HG02852 (cell line): Measurements from ENCODE around the gene BEGAIN.

Experiments used
- ATAC-seq: cut with Tn5 transposase; IDR thresholded peaks from one replicate; pipeline ENCODE4 v1.9.1; 2021; ENCODE audit warnings: mild to moderate bottlenecking, moderate library complexity; ENCODE audit not compliant: unreplicated experiment

Gene BEGAIN

DNA sequence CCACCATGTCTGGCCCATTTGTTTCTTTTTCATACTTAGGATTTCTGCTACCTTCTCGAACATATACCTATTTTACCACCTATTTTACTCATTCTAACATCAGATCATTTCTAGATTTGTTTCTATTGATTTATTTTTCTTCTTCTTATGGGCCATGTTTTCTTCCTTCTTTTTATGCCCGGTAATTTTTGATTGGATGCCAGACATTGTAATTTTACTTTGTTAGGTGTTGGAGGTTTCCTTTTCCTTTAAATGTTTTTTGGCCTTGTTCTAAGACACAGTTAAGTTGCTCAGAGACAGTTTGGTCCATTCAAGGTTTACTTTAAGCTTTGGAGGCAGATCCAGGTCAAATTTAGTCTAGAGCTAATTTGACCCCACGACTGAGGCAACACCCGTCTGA lies 14.7 kb upstream of the BEGAIN start:
- ATAC-seq = no peak

DNA sequence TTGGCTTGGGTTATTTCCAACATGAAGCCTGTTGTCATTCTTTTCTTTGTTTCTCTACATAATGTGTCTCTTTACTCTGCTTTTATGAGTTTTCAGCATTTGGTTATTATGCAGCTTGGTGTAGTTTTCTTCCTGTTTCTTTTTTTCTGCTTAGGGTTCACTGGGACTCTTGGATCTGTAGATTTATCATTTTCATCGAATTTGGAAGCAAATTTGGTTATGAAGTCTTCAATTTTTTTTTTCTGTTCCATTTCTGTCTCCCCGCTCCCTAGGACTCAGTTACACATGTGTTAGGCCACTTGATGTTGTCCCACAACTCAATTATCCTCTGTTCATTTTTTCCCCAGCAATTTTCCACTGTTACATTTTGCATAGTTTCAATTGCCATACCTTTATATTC lies 13.8 kb upstream of the BEGAIN start:
- no peak for ATAC-seq

DNA sequence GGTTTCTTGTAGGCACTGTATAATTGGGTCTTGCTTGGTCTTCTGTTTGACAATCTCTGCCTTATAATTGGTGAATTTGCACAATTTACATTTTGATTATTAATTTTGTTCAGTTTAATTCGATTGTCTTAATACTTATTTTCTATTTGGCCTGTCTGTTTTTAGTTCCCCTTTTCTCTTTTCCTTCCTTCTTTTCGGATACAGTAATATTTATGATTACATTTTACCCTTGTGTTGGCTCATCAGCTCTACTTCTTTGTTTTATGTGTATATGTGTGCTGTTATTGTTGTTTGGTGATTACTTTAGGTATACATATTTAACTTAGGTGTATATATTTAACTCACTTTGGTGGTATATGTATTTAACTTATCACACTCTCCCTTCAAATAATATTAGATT lies 12.8 kb upstream of the BEGAIN start:
- no peak for ATAC-seq

DNA sequence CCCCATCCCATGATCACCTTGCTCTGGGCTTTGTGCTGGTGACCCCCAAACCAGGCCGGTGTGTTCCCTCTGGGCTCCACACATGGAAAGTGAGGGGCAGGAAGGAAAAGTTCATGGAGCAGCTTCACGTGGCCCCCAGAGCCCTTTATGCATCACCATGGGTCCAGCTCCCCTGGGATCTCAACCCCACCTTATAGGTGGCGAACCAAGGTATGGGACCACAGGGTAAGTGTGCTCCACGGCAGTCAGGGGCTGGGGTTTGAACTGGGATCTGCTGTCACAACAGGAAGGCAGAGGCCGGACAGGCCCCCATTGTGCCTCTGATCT lies 7.4 kb upstream of the BEGAIN start:
- ATAC-seq = no peak

DNA sequence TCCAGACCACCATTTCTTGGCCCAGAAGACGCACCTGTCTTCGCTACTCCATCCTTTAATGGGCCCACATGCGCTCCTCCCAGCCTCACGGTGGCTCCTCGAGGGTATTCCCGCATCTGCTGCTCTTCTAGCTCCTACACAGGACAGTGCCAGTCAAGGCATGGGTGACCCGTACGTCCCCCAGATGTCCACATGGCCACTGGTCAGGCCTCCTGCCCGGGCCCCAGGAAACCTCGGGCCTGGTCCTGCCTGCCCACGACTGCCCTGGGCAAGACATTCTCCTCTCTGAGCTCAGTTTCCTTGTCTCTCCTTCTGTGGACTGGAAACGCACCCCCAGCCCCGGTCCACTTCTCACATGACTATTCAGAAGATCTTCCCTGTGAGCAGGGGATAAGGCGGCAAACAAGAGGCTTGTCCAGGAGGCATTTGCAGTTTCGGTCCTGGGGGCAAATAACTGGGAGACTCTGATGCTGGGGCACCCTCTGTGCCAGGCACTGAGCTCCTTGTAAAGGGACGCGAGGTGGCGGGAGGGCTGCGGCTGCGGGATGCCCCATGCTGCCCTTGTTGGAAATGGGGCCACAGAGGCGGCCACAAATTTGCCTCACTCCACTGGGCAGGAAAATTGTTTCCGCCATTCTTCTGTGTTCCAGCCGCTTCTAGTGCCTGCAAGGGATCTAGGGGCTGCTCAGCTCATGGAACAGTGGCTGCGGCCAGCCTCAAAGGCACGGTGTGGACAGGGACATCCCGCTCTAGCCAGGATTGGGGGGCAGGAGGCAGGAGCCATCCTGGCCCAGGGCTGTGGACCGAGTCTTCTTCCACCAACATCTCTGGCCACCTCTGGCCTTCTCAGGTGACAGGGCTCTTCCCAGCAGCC lies 6.8 kb upstream of the BEGAIN start:
- ATAC-seq = no peak

DNA sequence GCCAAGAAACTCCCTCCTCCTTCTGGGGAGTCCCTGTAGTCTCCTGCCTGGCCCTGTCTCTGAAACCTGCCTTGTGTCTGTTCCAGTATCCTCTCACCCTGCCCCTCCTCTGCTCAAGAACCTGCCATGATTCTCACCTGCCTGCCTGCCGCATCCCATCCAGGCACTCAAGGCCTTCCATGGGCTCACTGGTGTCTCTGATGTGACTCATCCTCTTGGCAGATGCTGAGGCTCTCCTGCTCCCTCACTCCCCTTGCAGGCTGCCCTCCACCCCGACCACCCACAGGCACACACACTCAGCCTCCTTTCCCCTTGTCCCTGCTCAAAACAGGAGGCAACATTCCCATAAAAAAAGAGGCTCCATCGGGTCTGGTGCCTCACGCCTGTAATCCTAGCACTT lies 5.8 kb upstream of the BEGAIN start:
- ATAC-seq = no peak

DNA sequence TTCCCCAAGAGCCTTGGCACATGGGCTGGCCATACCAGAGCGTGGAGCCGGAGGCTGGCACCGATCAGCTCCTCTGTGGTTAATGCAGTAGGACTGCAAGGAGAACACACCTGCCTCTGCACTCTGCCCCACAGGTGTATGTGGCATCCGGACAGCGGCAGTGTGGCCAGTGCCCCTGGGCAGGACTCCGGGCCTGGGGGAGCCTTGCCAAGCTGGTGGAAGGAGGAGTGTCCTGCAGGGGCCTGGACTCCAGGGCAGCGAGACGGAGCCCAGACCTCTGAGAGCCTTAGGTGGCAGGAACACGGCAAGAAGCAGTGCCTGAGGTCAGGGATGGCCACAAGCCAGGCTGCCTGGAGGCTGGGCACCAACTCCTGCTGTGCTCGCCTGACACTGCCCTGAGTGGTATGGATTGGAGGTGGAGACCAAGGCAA lies 5.3 kb upstream of the BEGAIN start:
- ATAC-seq = no peak

DNA sequence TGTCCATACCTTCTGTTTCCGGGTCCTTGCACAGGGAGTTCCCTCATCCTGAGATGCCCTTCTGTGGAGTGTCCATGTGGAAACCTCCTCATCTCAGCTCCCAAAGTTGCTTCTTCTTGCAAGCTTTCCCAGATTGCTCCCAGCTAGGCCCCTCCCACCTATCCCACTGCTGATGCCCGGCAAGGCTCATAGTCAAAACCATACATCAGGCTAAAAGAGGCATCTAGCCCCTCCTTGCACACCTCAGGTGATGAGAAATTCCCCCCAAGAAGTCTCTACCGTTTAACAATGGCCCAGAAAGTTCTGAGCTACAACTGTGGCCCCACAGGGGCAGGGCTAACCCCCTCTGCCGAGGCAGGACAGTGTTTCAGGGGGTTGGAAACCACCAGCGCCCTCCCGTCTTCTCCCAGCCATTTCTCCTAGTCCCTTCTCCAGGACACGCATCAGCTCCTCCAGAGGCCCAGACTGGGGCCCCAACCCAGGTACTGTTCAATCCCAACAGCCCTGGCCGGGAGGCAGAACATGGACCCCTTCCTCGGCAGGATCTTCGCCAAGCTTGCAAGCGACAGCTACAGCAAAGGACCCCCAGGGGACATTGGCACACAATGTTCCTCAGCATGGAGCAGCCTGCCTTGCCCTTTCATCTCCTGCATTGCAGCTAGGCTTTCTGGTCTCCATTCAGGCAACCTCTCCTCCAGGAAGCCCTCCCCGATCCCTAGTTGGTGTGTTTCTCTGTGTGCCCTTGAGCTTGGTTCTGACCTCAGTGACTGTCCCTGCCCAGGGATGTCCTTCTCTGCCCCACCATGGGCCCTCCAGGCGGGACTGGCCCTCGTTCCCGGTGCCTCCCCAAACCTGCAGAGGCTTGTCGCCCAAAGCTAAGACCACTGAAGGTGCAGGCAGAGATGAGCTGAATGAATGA lies 4.5 kb upstream of the BEGAIN start:
- ATAC-seq = no peak

DNA sequence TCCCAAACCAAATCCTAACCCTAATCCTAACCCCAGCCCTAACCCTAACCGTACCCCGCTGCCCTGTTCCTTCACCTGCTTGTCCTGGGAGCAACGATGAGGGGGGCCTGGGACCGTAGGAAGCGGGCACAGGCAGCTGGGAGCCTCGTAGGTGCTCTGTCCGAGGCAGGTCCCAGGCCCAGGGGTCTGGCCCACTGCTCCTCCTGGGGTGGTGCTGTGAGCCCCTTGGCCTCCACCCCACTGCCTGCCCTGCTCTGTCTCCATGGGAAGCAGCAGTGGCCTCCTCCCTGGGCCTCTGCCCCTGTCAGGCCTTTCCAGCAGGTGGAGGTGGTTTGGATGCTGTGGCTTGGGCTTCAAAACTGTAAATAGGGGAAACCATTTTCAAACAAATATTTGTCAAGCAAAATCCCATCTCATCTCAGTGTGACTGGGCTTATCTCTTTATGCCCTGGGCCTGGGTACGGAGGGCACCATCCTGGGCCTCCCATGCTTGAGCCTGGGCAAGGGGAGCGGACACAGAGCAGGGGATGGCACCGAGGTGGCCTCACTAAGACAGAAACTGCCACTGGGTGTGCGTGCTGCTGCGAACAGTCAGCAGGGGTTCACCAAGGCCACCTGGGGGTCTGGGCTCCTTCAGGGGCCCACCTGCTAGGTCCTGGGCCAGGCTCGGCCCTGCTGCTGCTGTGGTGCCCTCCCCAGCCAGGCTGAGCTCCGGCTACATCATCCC lies 3.7 kb upstream of the BEGAIN start:
- no peak for ATAC-seq

DNA sequence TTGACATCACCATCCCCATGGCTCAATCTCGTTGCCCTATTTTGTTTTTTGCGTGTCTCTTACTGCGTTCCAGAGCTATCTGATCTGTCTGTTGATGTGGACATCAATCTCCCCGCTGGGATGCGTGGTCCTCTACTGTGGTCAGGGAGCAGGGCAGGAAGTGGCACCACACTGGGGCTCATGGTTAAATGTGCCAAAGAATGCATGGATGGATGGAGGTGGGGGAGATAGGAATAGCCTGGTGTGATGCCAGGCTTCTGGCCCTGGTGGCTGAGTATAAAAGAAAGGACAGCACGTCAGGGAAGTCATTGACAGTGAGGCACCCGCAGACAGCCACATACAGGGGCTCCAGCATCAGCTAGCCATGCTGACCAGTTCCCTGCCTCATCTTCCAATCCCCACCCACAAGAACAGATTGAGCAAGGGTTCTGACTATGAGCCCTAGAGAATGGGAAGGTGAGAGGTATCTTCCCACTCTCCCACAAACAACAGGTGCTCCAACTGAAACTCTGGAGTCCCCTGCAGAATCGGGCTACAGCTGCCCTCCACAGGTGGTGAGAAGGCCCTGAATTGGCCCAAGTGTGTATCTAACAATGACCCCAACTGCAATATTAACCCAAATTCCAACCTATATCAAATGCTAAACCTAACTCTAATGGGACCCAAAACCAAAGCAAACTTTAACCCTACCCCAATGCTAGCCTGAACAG lies 2.7 kb upstream of the BEGAIN start:
- no peak for ATAC-seq

DNA sequence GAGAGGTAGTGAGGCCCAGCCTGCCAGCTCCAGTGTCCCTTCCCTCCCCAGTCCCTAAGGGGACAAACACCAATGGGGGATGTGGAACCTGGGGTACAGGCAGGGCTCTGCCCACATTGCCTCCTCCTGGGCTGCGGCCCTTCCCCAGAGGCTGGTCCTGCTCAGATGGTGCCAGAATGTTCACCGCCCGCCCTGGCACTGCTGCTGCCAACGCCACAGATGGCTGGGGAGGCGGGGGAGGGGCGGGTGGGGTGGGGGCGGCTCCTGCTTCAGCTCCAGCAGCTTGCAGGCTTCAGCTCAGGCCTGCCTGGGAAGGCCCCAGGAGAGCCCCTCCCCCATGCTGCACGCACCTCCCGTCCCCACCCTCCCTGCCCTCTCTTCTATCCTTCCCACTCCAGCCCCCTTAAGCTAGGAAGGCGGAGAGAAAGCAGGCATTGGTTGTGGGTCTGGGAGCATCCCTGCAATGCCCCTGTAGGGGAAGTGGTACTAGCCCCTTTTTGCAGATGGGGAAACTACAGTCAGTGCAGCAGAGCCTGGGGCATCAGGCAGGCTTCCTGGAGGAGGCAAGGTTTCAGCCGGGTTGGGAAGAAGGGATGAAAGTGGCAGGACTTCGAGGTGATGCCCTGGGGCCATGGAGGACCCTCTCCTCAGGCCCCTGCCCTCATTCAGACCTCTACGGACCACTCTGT lies 2.0 kb upstream of the BEGAIN start:
- ATAC-seq = no peak

DNA sequence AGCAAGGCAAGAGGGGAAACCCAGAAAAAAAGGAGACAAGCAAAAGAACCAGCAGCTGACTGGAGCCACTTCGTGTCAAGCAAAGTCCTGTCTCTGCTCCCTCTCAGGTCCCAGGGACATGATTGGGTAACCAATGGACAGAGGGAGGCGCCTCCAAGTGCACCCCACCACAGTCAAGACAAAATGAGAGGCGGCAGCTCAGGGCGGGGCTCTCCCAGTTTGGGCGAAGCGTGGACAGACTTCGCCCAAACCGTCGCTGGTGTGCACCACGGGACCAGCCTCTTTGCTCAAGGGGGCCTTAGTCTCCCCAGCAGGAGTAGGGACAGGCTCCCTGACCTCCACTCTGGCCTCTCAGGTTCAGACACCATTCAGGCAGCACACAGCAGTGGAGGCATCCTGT lies 1.5 kb upstream of the BEGAIN start:
- no peak for ATAC-seq

DNA sequence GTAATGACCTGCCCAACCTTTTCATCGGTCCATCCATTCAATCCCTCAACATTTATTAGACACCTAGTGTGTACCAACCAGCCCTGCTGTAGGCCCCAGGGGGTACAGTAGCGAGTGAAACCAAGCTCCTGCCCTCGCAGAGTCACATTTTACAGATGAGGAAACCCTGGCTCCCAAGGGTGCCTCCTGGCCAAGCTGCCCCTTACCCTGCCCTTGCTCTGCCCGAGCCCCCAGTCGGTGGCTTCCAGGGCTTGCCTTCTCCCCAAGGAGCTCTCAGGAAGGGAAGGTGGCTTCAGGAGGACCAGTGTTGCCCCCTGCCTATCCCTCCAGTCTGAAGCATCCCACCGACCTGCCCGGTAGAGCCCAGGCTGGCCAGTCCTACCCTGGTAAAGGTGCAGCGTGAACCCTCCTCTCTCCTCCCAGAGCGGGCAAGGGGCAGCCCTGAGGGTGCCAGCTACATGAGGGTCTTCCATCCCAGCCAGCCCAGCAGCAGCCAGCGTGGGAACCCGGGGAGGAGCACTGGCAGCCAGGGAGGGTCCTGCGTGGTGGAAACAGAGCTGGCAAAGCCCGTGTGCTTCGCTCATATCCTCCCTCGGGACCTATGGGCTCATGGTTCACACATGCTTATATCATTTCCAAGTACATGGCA lies 670 bp upstream of the BEGAIN start:
- ATAC-seq = no peak

DNA sequence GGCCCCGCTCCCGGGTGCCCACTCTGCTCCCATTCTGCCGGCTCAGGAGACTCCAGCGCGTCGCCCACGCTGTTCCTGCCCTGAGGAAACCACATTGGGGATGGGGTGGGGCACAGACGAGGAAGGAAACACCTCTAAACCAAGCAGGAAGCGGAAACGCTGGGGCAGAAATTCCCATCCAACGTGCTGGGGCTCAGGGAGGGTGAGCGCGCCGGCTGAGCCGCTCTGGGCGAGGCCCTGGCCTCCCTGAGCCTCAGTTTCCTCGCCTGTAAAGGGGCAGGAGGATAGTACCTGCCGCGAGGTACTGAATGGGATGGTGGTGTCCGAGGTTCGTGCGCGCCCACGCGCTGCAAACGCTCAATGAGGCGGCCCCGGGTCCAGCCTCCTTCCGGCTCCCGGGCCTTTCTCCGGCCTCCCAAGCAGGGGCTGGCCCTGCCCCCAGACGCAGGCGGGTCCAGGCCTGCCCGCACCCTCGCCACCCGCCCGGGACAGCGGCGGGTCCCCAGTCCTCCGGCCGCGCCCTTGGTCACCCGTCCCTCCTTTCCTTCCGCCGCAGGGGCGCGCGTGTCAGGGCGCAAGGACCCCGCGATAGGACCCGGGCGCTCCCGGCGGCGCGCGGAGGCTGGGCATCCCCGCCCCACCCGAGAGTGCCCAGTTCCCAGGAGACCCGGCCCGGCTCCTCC lies 673 bp downstream of the BEGAIN start:
- ATAC-seq = no peak

DNA sequence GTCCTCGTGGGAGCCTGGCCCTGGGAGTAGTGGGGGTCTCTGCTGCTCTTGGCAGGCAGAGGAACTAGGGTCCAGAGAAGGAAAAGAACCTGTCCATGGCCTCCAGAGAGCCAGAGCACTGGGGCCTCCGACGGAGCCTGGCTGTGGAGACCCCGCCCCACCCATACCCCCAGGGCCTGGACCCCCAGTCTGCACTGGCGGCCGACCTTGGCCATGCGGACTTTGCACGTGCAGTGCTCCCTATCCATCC lies 1.1 kb downstream of the BEGAIN start:
- no peak for ATAC-seq

DNA sequence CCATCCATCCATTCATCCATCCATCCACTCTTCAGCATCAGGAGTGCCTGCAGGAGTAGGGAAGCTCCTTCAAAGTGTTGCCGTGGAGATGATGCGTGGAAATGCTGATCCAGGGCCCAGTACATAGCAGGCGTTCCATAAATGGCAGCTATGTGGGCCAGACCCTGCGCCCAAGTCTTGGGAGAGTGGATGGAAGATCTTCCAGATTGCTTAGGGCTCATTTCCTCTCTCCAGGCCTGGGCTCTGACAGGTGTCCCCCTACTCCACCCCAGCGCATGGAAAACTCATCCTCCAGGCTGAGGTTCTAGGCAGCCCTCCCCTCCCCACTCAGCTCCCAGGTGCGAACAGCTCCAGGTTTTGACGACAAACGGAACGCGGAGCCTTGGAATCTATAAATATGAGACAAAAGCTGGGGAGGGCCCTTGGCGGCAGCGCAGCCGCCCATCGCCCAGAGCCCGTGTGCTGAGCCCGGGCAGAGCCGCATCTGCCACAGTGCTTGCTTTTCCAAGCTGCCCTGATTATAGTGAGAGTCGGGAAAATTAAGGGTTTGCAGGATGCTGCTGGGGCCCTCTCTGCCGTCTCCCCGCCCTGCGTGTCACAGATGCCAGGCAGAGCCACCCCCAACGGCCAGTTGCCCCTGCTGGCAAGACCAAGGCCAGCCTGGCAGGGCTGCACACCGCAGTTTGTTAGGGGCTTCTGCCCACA lies 1.6 kb downstream of the BEGAIN start:
- no peak for ATAC-seq

DNA sequence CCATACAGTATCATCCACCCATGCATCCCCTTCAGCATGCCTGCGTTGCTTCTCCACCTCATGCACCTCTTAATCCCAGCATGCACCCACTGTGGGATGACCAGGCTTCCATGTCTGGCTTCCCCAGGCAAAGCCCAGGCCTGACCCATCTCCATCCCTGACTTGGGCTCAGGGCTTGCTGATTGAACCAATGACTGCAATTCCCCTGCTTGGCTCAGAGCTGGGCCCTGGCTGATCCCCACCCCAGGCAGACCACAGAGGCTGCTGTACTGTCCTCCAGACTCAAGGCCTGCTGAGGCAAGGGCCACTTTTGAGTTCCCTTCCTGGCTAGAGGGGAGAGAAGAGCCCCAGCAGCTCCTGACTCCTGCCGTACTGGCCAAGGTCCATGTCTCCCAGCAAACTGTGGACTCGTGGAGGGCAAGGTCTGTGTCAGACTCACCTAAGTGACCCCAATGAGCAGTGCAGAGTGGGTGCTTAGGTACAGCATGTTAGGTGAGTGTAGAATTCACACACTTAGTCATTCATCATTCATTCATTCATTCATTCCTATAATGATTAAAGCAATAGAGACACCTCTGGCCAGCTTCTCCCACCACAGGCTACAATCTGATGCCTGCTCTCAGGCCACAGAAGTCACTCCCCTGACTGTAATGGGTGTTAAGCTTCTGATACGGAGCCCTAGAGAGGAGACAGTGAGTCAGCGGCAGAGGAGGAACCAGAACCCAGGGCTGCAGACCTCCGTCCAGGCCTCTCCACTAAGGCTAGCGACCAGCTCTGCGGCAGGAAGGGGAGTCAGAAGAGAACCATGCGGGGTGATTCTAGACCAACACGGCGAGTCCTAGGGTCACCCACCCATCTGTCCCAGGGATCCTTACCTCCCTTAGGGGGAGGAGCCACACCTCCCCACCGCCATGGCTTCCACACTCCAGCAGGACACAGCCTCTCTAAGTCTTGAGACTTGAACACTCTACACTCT lies 2.9 kb downstream of the BEGAIN start:
- ATAC-seq = no peak

DNA sequence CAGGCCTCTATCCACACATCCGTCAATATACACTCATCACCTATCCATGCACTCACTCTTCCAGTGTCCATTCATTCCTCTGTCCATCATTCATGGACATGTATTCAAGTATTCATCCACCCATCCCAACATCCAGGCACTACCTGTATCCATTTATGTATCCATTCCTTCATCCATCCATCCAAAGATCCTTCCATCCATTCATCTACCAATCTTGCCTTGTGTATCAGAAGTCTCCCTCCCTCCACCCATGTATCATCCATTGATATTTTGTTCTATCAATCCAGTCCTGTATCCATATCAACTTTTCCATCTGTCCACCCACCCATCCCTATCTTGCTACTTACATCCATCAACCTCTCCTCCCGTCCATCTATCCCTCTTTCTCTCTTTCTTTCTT lies 4.0 kb downstream of the BEGAIN start:
- ATAC-seq = no peak
